GM18873 (cell line): ENCODE data around the gene DAZAP1.

Source experiments
- ATAC-seq: cut with Tn5 transposase; IDR thresholded peaks from one replicate; pipeline ENCODE4 v1.9.1; 2021; ENCODE audit warnings: mild to moderate bottlenecking, moderate library complexity, moderate number of reproducible peaks; ENCODE audit not compliant: unreplicated experiment, low FRiP score

DAZAP1 gene

DNA sequence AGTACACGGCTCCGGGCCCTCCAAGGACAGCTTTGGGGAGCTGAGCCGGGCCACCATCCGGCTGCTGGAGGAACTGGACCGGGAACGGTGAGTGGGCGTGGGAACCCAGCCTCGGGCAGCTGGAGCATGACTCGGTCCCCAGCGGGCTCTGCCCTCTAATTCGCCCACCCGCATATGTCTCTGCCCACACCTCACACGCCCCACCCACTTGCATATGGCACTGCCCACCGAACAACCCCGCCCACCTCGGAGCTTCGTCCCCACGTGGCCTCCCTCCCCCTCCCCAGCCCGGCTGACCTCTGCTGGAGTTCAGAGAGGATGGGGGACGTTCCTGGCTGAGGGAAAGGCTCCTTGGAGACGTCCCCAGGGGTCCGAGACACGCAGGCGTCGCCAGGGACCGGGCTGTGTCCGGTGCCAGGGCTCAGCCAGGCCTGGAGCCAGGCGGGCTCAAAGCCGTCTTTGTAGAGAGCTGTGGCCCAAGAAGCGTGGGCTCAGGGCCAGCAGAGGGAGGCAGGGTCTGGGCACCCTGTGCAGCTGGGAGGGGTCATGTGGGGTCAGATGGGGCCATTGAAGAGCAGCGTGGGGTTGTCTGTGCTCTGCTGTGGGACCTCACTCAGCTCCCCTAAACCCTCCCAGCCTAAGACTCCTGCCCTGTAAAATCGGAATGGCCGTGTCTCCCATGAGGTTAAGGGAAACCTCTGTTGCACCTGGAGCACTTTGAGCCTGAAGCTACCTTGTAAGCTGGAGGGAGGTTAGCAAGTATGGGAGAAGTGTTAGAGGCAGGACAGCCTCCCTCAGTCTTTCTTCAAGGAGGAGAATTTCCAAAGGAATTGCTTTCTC is 46.4 kb downstream of the DAZAP1 start:
- no peak for ATAC-seq

DNA sequence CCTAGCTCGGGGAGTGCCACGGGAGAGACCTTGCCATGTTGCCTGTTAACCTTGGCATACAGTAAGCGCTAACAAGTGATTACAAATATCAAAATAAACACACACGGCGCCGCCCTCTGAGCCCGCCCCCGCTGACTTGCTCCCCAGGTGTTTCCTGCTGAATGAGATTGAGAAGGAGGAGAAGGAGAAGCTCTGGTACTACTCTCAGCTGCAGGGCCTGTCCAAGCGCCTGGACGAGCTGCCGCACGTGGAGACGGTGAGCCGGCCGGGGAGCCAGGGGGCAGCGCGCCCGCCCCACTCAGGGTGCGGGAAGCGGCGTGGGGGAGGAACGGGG is 47.6 kb downstream of the DAZAP1 start:
- ATAC-seq = no peak

DNA sequence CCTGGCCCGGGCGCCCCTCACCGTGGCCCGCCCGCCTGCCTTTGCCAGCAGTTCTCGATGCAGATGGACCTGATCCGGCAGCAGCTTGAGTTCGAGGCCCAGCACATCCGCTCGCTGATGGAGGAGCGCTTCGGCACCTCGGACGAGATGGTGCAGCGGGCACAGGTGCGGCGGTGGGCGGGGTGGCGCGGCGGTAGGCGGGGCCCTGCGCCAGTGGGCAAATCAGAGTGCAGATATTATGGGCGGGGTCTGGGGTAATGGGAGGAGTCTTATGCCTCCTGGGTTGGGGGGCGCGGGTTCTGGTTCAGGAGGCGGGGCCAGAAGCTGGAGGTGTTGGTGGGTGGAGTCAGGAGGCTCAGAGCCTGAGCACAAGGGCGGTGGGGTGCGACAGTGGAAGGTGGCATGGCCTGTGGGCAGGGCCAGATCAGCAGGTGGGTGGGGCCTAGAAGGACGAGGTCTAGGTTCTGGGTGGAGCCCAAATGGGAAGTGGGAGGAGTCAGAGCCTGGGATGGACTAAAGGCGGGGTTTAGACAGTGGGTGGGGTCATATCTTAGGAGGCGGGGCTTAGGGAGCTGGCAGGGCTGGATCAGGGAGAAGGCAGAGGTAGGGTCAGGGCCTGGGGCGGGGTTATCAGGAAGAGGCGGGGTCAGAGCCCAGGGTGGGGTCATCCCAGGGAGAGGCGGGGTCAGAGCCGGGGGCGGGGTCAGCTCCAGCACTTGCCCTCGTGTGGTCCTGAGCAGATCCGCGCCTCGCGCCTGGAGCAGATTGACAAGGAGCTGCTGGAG is 48.1 kb downstream of the DAZAP1 start:
- ATAC-seq = no peak

- ATAC-seq = no peak
Measured at GRCh38 chr19:1456121-1456900, 48.9 kb downstream of the DAZAP1 start.

GRCh38 chr19:1457031-1457739 is 49.8 kb downstream of the DAZAP1 start:
- ATAC-seq = no peak

DNA sequence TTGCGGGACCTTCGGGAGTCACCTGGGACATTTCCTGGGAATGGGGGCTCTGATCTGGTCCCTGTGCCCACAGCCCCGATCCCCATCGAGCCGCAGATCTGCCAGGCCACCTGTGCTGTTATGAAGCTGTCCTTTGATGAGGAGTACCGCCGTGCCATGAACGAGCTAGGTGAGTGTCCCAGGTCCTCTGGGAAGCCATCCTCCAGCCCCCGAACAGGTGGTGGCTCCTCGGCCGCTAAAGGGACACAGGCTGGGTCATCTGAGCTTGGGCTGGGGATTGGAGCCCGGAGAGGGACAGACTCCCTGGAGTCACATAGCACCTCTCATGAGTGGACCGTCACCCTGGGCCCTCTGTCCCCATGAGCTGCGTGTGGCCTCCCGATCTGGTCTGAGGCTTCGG is 50.5 kb downstream of the DAZAP1 start:
- no peak for ATAC-seq

GRCh38 chr19:1459479-1459878 is 52.1 kb downstream of the DAZAP1 start:
- no peak for ATAC-seq

DNA sequence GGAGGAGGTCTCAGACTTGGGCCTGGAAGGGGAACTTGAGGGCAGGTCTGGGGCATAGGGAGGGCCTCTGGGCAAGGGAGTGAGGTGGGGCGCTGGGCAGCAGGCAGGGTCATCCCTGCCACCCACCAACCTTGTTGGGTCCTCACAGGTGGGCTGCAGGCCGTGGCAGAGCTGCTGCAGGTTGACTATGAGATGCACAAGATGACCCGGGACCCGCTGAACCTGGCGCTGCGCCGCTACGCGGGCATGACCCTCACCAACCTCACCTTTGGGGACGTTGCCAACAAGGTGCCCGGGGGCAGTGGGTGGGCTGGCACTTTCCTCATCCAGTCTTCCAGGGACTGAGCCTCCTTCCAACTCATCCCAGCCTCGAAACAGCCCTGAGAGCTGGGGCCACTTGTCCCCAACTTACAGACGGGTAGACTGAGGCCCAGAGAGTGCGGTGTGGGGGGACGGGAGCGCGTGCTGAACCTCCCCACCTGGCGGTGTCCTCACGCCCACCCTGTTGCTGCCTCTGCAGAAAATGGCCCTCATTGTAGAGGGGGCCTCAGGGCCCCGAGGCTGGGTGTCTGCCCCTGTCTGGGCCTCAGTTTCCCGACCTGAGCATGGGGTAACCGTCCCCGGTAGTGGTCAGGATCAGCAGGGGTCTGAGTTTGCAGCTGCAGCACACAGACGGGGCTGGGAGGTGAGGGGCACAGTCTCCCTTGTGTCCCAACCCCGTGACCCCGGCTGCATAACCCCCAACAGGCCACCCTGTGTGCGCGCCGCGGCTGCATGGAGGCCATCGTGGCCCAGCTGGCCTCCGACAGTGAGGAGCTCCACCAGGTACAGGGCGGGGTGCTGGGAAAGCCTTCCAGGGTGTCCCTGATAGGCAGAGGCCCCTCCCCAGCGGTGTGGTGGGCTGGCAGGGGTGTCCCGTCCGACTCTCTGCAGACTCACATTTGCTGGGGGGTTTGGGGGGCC is 52.9 kb downstream of the DAZAP1 start:
- ATAC-seq = no peak

GRCh38 chr19:1461862-1462261 is 54.5 kb downstream of the DAZAP1 start:
- ATAC-seq = no peak

- no peak for ATAC-seq
Measured at GRCh38 chr19:1465191-1466016, 58.0 kb downstream of the DAZAP1 start.

DNA sequence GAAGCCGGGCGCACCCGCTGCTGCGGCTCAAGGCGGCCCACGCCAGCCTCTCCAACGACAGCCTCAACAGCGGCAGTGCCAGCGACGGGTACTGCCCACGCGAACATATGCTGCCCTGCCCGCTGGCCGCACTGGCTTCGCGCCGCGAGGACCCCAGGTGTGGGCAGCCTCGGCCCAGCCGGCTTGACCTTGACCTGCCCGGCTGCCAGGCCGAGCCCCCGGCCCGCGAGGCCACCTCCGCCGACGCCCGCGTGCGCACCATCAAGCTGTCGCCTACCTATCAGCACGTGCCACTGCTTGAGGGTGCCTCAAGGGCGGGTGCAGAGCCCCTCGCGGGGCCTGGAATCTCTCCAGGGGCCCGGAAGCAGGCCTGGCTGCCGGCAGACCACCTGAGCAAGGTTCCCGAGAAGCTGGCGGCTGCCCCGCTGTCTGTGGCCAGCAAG is 58.7 kb downstream of the DAZAP1 start:
- no peak for ATAC-seq

DNA sequence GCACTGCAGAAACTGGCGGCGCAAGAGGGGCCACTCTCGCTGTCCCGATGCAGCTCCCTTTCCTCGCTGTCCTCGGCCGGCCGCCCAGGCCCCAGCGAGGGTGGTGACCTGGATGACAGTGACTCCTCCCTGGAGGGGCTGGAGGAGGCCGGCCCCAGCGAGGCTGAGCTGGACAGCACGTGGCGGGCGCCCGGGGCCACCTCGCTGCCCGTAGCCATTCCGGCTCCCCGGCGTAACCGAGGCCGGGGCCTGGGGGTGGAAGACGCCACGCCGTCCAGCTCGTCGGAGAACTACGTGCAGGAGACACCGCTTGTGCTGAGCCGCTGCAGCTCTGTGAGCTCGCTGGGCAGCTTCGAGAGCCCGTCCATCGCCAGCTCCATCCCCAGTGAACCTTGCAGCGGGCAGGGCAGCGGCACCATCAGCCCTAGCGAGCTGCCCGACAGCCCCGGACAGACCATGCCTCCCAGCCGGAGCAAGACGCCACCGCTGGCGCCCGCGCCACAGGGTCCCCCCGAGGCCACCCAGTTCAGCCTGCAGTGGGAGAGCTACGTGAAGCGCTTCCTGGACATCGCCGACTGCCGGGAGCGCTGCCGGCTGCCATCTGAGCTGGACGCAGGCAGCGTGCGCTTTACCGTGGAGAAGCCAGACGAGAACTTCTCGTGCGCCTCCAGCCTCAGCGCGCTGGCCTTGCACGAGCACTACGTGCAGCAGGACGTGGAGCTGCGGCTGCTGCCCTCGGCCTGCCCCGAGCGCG is 59.3 kb downstream of the DAZAP1 start:
- ATAC-seq = no peak

GRCh38 chr19:1467215-1467489 is 59.8 kb downstream of the DAZAP1 start:
- ATAC-seq = no peak

DNA sequence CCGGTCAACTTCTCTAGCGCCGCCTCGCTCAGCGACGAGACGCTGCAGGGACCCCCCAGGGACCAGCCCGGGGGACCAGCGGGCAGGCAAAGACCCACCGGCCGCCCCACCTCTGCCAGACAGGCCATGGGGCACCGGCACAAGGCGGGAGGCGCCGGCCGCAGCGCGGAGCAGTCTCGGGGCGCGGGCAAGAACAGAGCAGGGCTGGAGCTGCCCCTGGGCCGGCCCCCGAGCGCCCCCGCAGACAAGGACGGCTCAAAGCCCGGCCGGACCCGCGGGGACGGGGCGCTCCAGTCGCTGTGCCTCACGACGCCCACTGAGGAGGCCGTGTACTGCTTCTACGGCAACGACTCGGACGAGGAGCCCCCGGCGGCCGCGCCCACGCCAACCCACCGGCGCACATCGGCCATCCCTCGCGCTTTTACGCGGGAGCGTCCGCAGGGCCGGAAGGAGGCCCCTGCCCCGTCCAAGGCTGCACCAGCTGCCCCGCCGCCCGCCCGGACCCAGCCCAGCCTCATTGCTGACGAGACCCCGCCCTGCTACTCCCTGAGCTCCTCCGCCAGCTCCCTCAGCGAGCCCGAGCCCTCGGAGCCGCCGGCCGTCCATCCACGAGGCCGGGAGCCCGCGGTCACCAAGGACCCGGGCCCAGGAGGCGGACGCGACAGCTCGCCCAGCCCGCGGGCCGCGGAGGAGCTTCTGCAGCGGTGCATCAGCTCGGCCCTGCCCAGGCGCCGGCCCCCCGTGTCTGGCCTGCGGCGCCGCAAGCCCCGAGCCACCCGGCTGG is 60.3 kb downstream of the DAZAP1 start:
- ATAC-seq = no peak

DNA sequence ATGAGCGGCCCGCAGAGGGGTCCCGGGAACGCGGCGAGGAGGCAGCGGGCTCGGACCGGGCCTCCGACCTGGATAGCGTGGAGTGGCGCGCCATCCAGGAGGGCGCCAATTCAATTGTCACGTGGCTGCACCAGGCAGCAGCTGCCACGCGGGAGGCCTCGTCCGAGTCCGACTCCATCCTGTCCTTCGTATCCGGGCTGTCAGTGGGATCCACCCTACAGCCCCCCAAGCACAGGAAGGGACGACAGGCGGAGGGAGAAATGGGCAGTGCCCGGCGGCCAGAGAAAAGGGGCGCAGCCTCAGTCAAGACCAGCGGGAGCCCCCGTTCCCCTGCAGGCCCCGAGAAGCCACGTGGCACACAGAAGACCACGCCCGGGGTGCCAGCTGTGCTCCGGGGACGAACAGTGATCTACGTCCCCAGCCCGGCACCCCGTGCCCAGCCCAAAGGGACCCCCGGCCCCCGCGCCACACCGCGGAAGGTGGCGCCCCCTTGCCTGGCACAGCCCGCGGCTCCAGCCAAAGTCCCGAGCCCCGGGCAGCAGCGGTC is 61.0 kb downstream of the DAZAP1 start:
- ATAC-seq = no peak

DNA sequence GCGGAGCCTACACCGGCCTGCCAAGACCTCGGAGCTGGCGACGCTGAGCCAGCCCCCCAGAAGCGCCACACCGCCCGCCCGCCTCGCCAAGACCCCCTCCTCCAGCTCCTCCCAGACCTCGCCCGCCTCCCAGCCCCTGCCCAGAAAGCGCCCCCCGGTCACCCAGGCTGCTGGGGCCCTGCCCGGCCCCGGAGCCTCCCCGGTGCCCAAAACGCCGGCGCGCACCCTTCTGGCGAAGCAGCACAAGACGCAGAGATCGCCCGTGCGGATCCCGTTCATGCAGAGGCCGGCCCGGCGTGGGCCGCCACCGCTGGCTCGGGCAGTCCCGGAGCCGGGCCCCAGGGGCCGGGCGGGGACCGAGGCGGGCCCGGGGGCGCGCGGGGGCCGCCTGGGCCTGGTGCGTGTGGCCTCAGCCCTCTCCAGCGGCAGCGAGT is 61.5 kb downstream of the DAZAP1 start:
- ATAC-seq = no peak
